OCI-M2 (cell line): ENCODE measurements around the gene NF1.
"Not testable (repeated sequence)": the region's sequence is repeated elsewhere in the genome, so short reads cannot be mapped to it uniquely, and the experiment has no call there.

Experiments used
- DNase-seq: peaks from one replicate; lab custom pipeline; 2025; ENCODE audit not compliant: unreplicated experiment; lab: John Stamatoyannopoulos, UW

NF1 gene

DNA sequence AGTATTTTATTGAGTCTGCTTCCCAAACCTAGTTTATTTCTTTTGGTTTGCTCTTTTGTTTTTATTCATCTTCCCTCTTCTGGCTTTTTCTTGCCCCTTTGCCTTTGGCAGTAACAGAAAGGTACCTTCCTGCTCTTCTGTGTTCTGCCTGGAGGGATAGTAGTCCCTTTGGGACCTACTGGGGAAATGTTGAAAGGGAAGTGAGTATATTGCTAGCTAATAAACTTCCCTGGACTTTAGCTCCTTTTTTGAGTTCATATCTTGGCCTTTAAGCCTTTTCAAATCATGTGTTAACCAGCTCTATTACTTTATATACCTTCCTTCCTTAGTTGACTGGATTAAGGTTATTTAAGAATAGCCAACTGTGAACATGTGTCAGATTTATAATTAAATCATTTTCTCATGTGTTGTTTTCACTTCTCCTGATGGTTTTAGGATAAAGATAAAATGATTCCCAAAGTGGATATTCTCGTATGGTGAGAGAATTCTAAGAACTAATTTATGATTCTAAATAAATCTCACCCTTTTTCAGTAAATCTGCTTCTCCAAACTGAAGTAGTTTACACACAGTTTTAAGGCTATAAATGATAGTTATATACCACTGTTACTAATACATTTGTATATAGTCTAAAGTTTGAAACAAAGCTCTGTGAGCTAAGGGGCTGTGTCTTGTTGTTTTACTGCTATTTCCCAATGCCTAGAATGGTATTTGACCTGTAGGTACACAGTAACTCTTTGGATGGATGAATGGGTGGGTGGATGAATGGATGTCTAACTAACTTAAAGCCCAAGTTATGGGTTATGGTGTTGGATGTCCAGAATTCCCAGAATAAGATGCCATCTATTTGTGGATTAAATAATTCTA lies 156.6 kb downstream of the NF1 start:
- DNase-seq, result no peak

DNA sequence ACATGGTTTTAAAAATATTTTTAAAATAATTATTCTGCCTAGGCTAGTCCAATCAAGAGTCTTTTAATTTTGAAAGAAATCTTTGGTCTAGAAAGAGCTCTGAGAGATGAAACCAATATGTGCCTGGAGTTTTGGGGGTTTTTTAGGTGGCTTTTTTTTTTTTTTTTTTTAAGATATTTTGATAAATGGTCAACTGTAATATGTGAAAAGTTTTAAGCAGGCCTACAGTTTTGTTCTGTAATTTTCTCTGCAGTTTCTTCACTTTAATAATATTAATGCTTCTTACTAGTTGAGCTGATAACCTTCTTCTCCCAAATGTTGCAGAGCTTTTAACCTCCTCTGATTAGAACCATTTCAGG lies 157.2 kb downstream of the NF1 start:
- DNase-seq, result no peak

DNA sequence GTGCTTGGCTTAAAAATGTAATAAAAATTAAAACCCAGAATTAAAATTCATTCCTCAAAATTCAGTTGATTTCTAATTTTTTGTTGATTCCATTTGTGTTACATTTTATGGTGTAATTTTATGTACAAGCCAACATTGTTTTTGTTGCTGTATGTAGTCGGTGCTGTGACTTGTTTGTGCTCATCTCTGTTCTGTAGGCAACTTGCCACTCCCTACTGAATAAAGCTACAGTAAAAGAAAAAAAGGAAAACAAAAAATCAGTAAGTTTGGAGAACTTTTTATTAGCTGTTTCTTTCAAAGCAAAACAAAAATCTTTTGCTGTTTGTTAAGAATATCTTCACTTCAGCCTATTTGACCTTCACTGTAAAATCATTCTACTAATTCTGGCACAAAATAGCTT lies 158.0 kb downstream of the NF1 start:
- no peak for DNase-seq

DNA sequence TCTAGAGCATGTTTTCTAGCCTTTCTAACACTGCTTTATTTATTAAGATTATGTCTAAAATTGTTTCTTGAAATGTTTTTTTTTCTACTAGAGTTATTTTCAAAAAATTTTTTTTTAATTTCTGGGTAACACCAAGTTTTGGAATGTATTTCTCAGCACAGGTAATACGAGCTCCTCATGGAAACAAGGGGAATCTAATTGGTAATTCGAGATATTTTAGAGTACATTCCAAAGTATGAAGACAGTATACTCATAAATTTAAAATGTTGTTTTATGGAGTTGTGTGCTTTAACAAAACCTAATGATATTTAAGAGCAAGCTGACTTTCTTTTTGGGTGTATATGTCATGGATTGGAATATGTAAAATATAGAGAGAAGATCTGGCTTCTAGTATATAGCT lies 159.9 kb downstream of the NF1 start:
- no peak for DNase-seq

DNA sequence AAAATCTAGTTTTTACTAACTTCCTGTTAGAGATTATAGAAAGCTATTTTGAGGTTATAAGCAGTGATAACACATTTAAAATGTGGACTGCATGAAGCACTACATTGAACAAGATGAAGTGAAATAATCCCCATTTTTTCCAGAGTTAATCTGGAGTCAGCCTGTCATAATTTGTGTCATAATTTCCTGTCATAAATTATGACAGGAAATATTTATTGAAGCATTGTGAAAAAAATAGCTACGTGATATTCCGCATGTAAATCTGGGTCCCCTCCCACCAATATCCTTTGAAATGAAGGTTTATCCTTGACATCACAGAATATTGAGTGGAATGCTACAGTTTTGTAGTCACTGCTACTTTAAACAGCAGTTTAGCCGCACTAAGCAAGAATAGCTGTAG lies 162.2 kb downstream of the NF1 start:
- no peak for DNase-seq

DNA sequence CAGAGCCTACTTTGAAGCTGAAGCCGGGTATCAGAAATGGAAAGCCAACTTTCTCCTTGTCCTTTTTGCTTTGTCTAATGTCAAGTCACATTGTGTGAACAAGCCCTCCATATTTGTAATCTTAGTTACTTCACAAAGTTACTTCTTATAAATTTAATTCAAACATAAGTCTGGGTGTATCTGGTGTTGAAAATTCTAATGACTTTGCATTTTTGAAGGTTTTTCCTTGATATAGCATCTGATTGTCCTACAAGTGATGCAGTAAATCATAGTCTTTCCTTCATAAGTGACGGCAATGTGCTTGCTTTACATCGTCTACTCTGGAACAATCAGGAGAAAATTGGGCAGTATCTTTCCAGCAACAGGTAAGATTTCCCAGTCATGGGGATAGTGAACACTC lies 165.4 kb downstream of the NF1 start:
- no peak for DNase-seq

DNA sequence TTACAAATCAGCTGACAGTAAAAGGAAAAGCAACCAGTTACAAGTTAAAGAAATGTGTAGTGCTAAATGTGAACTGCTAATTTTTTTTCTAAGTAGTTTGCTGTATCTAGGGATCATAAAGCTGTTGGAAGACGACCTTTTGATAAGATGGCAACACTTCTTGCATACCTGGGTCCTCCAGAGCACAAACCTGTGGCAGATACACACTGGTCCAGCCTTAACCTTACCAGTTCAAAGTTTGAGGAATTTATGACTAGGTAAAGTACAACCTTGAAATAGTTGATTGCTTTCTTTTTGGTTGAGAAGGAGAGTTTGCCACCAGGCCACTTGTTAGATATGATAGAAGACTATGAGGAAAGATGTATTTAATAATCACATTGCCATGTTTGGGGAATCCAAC lies 166.8 kb downstream of the NF1 start:
- DNase-seq, result no peak

DNA sequence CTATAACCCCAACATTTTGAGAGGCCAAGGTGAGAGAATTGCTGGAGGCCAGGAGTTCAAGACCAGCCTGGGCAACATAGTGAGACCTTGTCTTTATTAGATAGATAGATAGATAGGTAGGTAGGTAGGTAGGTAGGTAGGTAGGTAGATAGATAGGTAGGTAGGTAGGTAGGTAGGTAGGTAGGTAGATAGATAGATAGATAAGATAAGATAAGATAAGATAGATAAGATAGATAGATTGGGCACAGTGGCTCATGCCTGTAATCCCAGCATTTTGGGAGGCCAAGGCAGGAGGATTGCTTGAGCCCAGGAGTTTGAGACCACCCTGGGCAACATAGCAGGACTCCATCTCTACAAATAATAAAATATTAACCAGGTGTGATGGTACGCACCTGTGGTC lies 168.1 kb downstream of the NF1 start:
- not testable (repeated sequence) for DNase-seq

DNA sequence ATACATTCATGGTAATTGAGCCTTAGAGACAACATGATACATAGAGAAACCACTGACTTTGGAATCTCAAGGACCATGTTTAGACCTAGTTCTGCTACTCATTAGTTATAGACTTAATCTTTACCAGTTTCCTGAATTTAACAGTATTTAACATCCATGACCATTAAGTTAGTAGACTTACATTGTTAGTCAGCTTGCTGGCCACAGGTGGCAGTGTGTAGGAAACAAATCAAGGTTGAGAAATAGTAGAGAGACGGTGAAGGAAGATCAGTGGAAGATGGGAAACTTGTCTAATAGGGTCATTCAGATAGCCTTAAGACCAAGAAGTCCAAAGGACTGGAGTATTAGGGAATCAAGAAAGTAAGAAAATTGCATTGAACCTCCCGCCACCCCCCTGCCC lies 171.3 kb downstream of the NF1 start:
- no peak for DNase-seq

DNA sequence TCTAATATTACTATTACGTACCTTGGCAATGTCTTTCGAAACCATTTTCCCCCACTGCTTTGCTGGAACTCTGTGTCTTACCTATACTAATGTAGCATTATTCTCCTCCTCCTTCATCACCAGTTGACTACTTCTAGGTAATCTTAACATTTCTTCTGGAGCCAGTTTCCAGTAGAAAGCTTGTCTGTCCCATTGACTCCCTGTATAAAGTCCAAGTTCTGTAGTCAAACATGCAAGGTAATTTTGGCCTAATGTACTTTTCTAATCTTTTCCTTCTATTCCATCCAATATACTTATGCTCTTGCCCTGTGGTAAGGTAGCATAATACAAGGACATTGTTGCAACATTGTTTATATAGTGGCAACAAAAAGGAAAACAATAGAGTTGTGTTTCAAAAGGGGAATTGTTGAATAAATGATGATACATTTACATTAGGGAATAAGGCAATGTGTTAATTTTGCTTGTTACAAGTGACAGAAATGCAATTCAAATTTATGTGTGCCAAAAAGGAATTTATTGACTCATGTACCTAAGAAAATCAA lies 174.3 kb downstream of the NF1 start:
- DNase-seq, result no peak

DNA sequence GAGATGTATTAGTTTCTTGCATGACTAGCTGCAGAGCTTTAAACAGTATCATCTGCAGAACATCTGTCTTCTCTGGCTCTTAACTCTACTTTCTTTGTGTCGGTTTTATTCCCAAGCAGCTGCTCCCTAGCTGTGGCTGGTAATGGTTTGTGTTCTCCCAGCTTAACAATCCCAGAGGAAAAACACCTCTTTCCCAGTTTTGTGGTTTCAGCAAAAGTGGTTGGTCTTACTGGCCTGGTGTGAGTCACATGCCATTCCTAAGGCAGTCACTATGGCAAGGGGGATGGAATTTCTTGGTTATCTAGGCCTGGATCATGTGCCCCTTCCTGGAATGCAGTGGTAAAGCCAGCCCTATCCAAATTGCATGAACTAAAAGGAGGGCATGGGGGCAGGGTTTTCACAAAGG lies 174.8 kb downstream of the NF1 start:
- no peak for DNase-seq

DNA sequence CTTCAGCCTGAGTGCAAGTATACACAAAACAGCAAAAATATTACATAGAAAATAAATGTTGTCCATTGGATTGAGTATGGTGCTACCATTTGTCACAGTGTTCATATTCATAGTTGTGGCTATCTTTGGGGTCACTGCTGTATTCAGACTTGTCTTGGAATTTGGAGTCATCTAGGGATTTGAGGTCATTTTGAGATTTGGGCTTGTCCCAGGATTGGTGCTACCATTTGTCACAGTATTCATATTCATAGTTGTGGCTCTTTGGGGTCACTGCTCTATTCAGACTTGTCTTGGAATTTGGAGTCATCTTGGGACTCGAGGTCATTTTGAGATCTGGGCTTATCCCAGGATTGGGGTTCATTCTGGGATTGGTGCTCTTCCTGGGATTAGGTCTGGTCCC lies 177.5 kb downstream of the NF1 start:
- DNase-seq, result no peak

DNA sequence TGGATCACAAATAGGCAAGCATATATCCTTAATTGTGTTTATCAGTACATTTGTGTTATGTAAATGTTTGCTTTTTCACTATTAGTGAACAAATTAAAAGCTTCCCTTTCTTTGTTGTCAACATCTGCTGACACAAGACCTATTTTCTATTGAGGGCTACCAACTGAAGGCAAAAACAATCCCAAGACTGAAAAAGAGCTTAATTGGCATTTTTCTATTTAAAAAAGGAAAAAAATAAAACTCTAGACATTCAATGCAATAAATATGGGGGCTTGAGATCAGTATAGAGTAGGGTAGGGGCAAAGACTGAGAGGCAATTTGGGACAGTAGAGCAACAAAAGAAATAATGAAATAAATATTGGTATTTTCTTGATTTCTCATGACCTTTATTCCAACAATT lies 178.0 kb downstream of the NF1 start:
- DNase-seq, result no peak

DNA sequence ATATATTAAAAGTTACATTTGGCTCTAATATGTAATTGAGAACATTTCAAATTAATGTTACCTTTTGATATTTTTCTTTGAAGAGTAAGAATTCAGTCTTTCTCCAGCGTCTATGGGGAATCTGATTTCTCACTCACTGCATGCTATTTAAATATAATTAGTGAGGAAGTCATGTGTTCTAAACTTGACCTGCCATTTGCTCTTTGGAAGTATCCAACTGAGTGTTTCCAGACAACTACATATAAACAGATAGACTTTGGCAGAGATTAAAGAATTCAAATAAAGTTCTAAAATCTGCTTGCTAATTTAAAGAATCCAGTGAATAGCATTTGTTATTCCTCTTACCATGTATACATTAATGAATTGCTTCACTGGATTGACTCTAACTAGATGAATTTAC lies 178.7 kb downstream of the NF1 start:
- DNase-seq, result no peak

DNA sequence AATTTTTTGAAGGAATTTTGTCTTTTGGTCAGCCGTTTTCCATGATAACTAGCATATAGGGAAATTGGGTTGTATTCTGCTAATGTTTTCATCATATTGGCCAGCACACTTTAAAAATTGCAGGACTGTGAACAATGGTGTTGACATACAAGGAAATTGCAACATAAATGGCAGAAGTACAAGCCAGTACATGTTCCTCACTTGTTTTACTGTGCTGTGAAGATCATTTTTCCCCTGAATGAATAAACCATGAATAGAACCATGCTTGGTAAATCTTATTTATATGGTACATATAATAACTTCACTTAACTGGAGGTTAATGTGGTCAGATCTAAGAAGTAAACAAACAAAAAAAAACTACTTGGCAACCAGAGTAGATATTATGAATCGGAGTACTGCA lies 179.5 kb downstream of the NF1 start:
- no peak for DNase-seq

DNA sequence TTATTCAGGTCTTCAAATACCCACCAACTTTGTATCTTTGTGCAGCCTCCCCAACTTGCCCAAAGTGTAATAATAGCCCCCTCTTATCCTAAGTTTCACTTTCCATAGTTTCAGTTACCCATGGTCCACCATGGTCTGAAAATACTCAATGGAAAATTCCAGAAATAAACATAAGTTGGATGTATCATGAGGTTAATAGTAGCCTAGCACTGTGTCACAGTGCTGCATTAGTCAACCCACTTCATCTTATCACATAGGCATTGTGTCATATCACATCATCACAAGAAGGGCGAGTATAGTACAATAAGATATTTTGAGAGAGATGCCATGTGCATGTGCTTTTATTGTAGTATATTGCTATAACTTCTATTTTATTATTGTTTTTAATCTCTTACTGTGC lies 180.3 kb downstream of the NF1 start:
- DNase-seq, result no peak

DNA sequence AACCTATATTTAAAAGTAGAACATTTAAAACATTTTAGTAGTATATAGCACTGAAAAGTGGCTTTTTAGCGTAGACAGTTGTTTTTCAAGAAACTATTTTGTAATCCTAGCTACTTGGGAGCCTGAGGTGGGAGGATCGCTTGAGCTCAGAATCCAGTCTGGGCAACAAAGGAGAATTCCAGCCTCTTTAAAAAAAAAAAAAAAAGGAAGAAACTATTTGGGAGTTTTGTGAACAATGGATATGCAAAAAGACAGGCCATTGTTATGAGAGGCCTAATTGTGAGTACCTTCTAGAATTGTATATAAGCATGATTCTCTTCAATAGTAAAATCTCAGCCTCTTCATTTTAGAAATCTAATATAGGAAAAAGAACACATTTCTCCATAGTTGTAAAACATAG lies 184.6 kb downstream of the NF1 start:
- no peak for DNase-seq

DNA sequence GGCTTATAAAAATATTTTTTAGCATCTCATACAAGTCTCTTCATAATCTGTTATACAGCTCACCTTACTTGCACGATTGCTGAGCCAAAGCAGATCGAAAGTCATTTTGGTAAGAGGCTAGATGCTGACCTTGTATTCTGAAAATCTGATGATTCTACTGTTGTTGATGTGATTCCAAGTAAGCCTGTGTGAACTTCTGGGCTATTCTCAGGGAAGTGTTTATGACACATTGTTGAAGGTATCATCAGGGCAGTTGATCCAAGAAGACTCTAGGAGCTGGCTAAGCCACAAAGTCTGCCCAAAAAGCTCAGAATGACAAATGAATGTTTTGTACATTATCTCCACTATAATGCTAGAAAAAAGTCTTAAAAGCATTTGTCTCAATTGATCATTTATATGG lies 186.3 kb downstream of the NF1 start:
- no peak for DNase-seq

DNA sequence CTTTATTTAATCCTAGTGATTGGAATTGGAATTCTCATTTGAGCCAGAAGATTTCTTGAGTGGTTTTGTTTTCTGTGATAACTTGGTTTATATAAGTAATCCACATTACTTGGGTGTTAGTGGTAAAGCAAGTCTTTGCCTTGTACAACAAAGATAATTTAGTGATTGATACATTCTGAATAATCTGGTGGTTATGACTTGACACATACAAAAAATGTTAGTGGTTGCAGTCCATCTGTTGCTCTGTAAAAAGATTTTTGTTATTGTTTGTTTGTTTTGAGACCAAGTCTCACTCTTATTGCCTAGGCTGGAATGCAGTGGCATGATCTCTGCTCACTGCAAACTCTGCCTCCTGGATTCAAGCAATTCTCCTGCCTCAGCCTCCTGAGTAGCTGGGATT lies 189.1 kb downstream of the NF1 start:
- no peak for DNase-seq

DNA sequence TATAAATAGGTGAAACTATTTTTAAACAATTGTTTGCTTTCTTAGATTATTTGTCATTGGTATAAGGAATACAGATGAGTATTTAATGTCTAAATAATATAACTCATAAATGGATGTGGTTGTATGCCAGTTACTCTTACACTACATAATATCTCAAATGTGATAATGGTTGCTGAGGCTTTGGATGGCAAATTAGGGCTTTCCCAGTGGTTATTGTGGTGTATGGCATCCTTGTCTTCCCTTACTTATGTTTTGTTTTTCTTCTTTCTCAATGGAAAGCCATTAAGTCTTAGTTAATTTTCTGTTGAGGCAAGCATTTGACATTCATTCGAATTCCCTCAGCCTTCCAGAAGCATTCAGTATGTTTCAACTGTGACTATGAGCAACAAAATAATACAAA lies 191.8 kb downstream of the NF1 start:
- no peak for DNase-seq

DNA sequence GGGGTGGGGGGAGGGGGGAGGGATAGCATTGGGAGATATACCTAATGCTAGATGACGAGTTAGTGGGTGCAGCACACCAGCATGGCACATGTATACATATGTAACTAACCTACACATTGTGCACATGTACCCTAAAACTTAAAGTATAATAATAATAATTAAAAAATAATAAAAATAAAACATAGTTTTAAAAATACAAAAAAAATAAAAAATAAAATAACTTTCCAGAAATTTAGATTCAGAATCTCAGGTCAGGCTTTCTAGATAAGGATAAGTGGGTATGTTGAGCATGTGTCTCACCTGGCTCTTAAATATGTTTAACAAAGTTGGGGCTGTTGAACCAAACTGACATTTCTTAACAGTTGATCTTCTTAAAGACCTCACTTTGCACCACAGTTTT lies 193.2 kb downstream of the NF1 start:
- not testable (repeated sequence) for DNase-seq

DNA sequence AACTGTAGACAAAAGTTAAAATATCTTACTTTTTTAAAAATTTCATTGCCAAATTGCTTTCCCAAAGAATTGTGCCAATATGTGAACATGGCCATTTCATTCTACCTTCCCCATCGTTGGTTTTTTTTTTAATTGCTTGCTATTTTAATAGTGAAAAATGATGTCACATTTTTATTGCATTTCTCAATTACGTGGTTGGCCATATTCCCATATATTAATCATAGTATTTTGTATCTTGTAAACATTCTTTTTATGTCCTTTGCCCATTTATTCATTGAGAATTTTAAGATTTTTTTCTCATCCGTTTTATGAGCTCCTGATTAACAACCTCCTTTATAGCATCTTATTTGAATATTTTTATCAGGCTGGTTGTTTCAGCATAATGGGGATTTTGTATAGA lies 195.0 kb downstream of the NF1 start:
- DNase-seq, result no peak

DNA sequence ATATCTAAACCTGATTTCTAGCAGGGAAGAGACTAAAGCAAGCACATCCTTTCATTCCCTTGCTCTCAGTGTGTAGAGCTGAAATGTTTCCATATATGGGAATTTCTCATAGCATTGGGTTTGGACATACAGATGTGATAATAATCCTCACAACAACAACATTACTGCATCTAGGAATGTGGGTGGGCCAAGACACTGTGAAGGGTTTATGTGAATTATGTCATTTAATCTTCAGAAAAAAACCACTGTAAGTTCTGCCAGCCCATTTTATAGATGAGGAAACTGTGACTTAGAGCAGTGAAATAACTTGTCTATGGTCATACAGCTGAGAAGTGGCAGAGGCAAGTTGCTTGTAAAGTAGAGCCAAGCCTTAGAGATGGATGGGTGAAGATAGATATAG lies 197.0 kb downstream of the NF1 start:
- no peak for DNase-seq
